NCI-H2081 (cell line): ENCODE results near the gene ATRIP.
A peak's percentile ranks its signal among the peaks of the same experiment; 100 is the strongest.

Experiments used
- DNase-seq, 2 experiments: peaks; one replicate each; lab custom pipeline; 2025; lab: John Stamatoyannopoulos, UW

The ATRIP gene

DNA sequence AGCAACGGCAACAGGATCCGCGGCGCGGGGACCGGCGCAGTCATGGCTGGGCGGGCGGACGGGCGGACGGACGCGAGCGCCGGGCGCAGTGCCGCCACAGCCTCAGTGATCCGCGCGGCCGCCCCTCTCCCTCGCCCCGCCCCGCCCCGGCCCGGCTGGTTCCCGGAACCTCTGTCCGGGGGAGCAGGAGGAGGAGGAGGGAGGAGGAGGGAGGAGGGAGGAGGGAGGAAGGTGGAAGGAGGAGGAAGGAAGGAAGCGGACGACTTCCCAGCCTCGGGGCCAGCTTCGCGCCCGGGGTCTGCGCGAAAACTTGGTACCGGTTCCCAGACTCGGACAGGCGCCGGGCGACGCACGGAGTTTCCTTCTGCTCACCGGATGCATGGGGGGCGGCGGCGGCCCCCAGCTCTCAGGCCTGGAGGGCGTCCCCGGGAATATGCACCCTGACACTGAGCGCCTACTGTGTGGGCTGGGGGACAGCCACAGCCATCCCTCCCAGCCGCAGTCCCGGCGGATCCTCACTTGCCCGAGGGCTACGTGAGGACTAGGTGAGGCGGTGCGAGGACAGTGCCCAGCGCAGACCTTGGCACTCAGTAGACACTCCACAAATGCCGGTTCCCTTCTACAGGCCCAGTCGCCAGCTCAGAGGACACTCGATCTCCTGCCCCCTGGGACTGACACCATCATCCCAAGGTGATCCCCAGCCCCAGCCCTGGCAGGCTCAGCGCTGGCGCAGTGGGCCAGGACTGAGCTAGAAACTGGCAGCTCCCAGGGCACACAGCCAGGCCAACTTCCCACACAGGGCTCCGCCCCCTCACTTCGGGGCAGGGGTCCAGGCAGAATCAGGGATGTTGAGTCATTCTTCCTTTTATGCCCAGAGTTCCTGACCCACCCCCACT, 57.8 kb downstream of the ATRIP start, which contains the start of gene SHISA5:
TSS of gene SHISA5 (minus strand) at position 124 of the 896 bp plus-strand sequence. CDS start at position 44, 80 bp downstream.
- DNase-seq = no peak

DNA sequence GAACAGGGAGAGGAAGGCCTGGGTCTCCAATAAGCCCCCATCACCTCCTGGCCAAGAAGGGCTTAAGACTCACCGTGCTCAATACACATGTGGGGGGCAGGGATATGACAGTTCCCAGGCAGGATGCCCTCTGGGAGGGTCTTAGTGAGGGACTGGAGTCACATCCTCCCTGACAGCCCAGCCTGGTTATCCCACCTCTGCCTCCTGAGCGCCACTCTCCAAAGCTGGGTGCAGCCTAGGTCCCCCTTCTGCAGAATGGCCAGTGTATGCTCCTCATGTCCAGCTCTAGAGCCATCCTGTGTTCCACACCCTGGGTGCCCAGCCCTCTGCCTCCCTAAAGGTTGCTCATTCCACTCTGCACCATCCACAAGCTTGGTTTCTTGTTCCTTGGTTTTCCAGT, 58.6 kb downstream of the ATRIP start:
- no peak for DNase-seq

DNA sequence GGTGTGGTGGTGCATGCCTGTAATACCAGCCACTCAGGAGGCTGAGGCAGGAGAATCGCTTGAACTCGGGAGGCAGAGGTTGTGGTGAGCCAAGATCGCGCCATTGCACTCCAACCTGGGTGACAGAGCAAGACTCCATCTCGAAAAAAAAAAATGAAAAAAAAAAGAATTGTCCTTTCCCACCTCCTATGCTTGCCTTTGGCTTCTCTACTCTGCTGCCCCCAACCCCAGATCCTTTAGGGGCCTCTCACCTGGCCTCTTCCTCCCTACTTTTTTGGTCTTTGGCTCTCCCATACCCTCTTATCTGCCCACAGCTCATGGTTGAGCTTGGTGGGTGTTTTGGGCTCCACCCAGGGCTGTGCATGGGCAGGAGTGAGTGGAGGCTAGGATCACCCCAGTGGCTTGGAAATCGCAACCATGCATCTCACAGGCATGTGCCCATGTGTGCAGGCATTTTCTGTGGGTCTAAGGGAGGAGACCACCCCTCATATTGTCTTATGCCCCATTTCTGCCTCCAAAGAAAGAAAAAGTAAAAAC, 59.5 kb downstream of the ATRIP start:
- no peak for DNase-seq

DNA sequence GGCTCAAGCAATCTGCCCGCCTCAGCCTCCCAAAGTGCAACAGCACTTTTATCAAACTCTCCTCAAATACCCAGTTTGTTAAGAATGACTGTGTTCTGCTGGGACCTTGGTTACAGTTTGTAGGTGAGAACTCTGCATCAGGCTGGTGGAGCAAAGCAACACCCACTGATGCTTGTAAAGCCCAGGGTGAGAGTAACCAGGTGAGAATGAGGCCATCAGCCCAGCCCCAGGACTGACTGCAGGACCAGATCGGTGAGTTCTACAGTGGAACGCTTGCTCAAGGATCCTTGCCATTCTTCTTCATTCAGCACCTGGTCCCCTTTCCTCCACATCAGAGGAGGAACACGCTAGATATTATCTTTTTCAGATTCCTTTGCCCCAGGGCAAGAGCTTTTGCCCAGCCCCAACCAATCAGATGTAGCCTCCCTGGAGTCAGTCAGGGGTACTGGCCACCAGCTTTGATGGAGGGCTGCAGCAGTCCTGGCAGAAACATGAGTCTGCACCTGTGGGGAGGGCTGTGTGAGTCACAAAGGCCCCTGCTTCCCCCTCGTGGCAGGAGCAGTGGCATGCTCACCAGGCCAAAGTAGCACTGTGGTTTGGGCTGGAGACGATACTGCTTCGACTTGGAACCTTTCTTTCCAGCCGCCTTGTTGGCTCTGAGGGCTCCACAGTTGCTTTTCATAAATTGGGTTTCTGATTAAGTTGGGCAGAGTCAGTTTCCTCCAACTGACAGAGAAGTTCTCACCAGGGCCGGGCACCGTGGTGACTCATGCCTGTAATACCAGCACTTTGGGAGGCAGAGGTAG, 60.9 kb downstream of the ATRIP start:
- peak in 1 of 2 experiments; percentile 10 for DNase-seq

DNA sequence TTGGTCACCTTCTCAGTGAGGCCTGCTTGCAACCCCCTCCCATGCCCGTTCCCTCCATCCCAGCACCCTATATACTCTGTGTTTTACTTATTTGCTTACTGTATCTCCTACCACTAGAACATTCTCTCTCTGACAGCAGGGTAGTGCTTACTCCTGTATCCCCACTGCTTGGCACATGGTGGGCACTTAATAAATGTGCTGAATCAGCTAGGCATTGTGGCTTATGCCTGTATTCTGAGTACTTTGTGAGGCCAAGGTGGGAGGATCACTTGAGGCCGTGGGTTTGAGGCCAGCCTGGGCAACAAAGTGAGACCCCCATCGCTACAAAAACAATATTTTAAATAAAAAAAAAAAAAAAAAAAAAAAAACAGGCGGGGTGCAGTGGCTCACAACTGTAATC, 65.0 kb downstream of the ATRIP start:
- no peak for DNase-seq

DNA sequence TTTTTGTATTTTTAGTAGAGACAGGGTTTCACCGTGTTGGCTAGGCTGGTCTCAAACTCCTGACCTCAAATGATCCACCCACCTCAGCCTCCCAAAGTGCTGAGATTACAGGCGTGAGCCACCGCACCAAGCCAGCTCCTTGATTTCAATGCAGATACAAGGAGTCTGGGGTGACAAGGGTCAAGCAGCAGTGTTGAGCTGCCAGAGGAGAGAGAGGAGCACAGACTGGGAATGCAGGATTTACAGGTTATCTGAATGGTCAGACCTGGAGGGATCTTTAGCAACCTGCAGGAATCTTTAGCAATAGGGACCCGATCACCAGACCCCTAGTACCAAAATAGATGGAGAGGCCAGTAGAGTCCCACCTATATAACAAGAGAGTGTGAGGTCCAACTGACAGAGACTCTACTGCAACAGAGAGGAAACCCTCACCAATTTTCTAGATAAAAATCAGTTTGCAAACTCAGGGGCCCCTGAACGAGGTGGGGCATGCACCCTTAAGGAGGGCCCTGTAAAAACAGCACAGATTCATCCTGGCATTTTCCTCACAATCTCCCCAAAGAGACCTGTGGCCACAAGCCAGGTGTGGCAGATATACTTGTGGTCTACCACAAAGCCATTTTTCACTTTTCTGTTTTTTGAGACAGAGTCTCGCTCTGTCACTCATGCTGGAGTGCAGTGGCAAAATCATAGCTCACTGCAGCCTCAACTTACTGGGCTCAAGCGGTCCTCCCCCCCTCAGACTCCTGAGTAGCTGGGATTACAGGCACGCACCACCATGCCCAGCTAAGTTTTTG, 68.1 kb downstream of the ATRIP start:
- DNase-seq = no peak
